A549 (cell line): ENCODE results near the gene CTSA. TPM values are rescaled to one million over a fixed set of nuclear protein-coding genes. Genes with fewer than 3 reads are reported as not detected.

ENCODE experiments used
- ATAC-seq, 2 experiments: fragments of 200-7000 bp in 1 of 2; fragments of >200 bp in 1 of 2; cut with Nextera tagmentation in 1 of 2; cut with Tn5 transposase in 1 of 2; 3 replicates each; pipeline versions ENCODE4 v1.8.0 to v1.9.1; 2018 to 2020; ENCODE audit warnings: mild to moderate bottlenecking in 1 of 2, moderate library complexity in 1 of 2
- CTCF ChIA-PET: fragments of 300-600 bp; sonication (Branson Sonifier 250); formaldehyde crosslinking; extraction: SDS; loops from one replicate; lab custom pipeline; 2021; ENCODE audit warnings: antibody characterized with exemption, inconsistent platforms; lab: Yijun Ruan, JAX
- POLR2A ChIA-PET: fragments of 350-600 bp; formaldehyde crosslinking; extraction: SDS; loops from one replicate; lab custom pipeline; 2021; ENCODE audit warnings: antibody characterized with exemption, inconsistent platforms; lab: Yijun Ruan, JAX
- DNase-seq, 2 experiments: peaks; one replicate each; pipeline versions ENCODE4 v3.0.0 to v3.0.0-alpha.2; 2011 to 2016; ENCODE audit warnings: low read depth in 1 of 2, low spot score in 1 of 2
- FAIRE-seq: peaks from 2 replicates; lab custom pipeline; 2011; peaks lifted over from hg19 to GRCh38; lab: Jason Lieb, UNC
- H3K27ac ChIP-seq, 2 experiments: fragments of >200 bp; sonication (Bioruptor Twin); formaldehyde crosslinking; 3 replicates each; pipeline ENCODE4 v1.5.1; 2016 to 2017
- H3K4me1 ChIP-seq: fragments of >200 bp; sonication (Bioruptor Twin); formaldehyde crosslinking; 3 replicates; pipeline ENCODE4 v1.6.1; 2016
- H3K4me2 ChIP-seq: fragments of >200 bp; sonication (Bioruptor Twin); formaldehyde crosslinking; 3 replicates; pipeline ENCODE4 v1.6.1; 2016
- H3K4me3 ChIP-seq: fragments of >200 bp; sonication (Bioruptor Twin); formaldehyde crosslinking; 3 replicates; pipeline ENCODE4 v1.5.1; 2016
- H3K9me3 ChIP-seq: fragments of >200 bp; sonication (Bioruptor Twin); formaldehyde crosslinking; 3 replicates; pipeline ENCODE4 v1.6.1; 2016
- ATOH8 ChIP-seq: fragments of 250-450 bp; sonication (Bioruptor Pico); IDR thresholded peaks from 2 replicates; pipeline ENCODE4 v1.5.0; 2020; ENCODE audit warnings: low read depth, mild to moderate bottlenecking, moderate library complexity
- BCL3 ChIP-seq: fragments of >200 bp; sonication (Bioruptor Twin); formaldehyde crosslinking; IDR thresholded peaks from 3 replicates; pipeline ENCODE4 v1.6.1; 2016
- BHLHE40 ChIP-seq: IDR thresholded peaks from 2 replicates; pipeline ENCODE4 v1.6.1; 2012; ENCODE audit warnings: low read depth, low read length, inconsistent platforms
- CBX2 ChIP-seq: fragments of 200-600 bp; sonication (generic); IDR thresholded peaks from 2 replicates; pipeline ENCODE4 v1.6.1; 2016; ENCODE audit warnings: low read depth, mild to moderate bottlenecking, borderline replicate concordance
- CBX8 ChIP-seq: fragments of 200-600 bp; sonication (generic); IDR thresholded peaks from 2 replicates; pipeline ENCODE4 v1.6.1; 2016
- CHD2 ChIP-seq: fragments of 150-350 bp; IDR thresholded peaks from 2 replicates; pipeline ENCODE4 v1.6.1; 2014; ENCODE audit warnings: low read length; ENCODE audit not compliant: partially characterized antibody
- CTCF ChIP-seq: fragments of >200 bp; sonication (Bioruptor Twin); formaldehyde crosslinking; IDR thresholded peaks from 3 replicates; pipeline ENCODE4 v1.5.1; 2016
- ELK1 ChIP-seq: fragments of 150-350 bp; IDR thresholded peaks from 2 replicates; pipeline ENCODE4 v1.6.1; 2014; ENCODE audit warnings: low read depth, mild to moderate bottlenecking, low read length
- FOSB ChIP-seq: fragments of 250-450 bp; sonication (Bioruptor Pico); IDR thresholded peaks from 2 replicates; pipeline ENCODE4 v1.5.0; 2020; ENCODE audit warnings: mild to moderate bottlenecking, moderate library complexity
- FOXS1 ChIP-seq: fragments of 250-450 bp; sonication (Bioruptor Pico); IDR thresholded peaks from 2 replicates; pipeline ENCODE4 v1.5.0; 2020; ENCODE audit warnings: mild to moderate bottlenecking, moderate library complexity
- HOXB13 ChIP-seq: fragments of 250-450 bp; sonication (Bioruptor Pico); IDR thresholded peaks from 2 replicates; pipeline ENCODE4 v1.5.0; 2020; ENCODE audit warnings: low read depth, mild to moderate bottlenecking, moderate library complexity
- HOXB5 ChIP-seq: fragments of 250-450 bp; sonication (Bioruptor Pico); IDR thresholded peaks from 2 replicates; pipeline ENCODE4 v1.5.0; 2020; ENCODE audit warnings: mild to moderate bottlenecking, moderate library complexity
- JUN ChIP-seq, 2 experiments: fragments of >200 bp; sonication (Bioruptor Twin); formaldehyde crosslinking; IDR thresholded peaks; 2 replicates in 1 of 2; 3 replicates in 1 of 2; pipeline ENCODE4 v1.6.1; 2016 to 2017
- KDM1A ChIP-seq: fragments of 200-600 bp; sonication (generic); IDR thresholded peaks from 2 replicates; pipeline ENCODE4 v1.6.1; 2016; ENCODE audit warnings: low read depth, mild to moderate bottlenecking
- MAFK ChIP-seq: fragments of 450-650 bp; IDR thresholded peaks from 2 replicates; pipeline ENCODE4 v1.6.1; 2014; ENCODE audit not compliant: partially characterized antibody
- MAX ChIP-seq: IDR thresholded peaks from 2 replicates; pipeline ENCODE4 v1.6.1; 2012
- MYC ChIP-seq: IDR thresholded peaks from 2 replicates; pipeline ENCODE4 v1.6.1; 2012; ENCODE audit warnings: mild to moderate bottlenecking, inconsistent platforms, low read length, improper control_type of control experiment, borderline replicate concordance
- NFE2L2 ChIP-seq: fragments of 150-350 bp; conservative IDR thresholded peaks from 2 replicates; pipeline ENCODE4 v1.6.1; 2014; ENCODE audit warnings: low read length
- NPAS2 ChIP-seq: fragments of 250-450 bp; sonication (Bioruptor Pico); IDR thresholded peaks from 2 replicates; pipeline ENCODE4 v1.8.0; 2022; ENCODE audit warnings: mild to moderate bottlenecking, moderate library complexity, borderline replicate concordance
- NR3C1 ChIP-seq: fragments of >200 bp; sonication (Bioruptor Twin); formaldehyde crosslinking; IDR thresholded peaks from 3 replicates; pipeline ENCODE4 v1.6.1; 2017
- RNF2 ChIP-seq: fragments of 200-600 bp; sonication (generic); IDR thresholded peaks from 2 replicates; pipeline ENCODE4 v1.6.1; 2016; ENCODE audit warnings: low read depth, mild to moderate bottlenecking, antibody characterized with exemption, moderate library complexity, borderline replicate concordance
- SMC3 ChIP-seq: fragments of >200 bp; sonication (Bioruptor Twin); formaldehyde crosslinking; IDR thresholded peaks from 3 replicates; pipeline ENCODE4 v1.6.1; 2018; ENCODE audit warnings: inconsistent platforms
- SREBF2 ChIP-seq: fragments of 450-650 bp; IDR thresholded peaks from 2 replicates; pipeline ENCODE4 v1.6.1; 2014; ENCODE audit warnings: mild to moderate bottlenecking, moderate library complexity
- ZFP36 ChIP-seq: fragments of 450-650 bp; IDR thresholded peaks from 2 replicates; pipeline ENCODE4 v1.6.1; 2014; ENCODE audit warnings: borderline replicate concordance; ENCODE audit not compliant: partially characterized antibody
- WGBS: methylation state at CpG from one replicate; pipeline ENCODE4 v1.1.6; 2017; ENCODE audit errors: missing lambda C conversion rate; 5-methylcytosine and 5-hydroxymethylcytosine counted together
- polyA plus RNA-seq, 4 experiments: library from polyadenylated mRNA; depleted of rRNA in 3 of 4; stranded (reverse); fragments of >200 nt; fragmentation: RNase III in 1 of 4; extraction: RNeasy Plus Mini Kit Qiagen cat#74134 plus additional on column Dnase treatment in 1 of 4; gene quantifications; 2 replicates in 3 of 4; 3 replicates in 1 of 4; pipeline ENCODE4 v1.2.3, GENCODE V29; 2011 to 2017

Gene CTSA
- polyA plus RNA-seq, 2 of the 4 experiments (the other 2 are of a cell fraction) = 53.1 to 95.6 TPM

GRCh38 chr20:45894797-45895196 is 3.7 kb downstream of the CTSA start:
- 90% methylated on average over 8 of the region's 12 CpGs for WGBS
- no peak for FAIRE-seq
- POLR2A ChIA-PET = interaction anchor here (1.3 kb wide), 1 partner anchor 10 kb away, joined by 3 read pairs; no protein-coding TSS in a partner anchor

DNA sequence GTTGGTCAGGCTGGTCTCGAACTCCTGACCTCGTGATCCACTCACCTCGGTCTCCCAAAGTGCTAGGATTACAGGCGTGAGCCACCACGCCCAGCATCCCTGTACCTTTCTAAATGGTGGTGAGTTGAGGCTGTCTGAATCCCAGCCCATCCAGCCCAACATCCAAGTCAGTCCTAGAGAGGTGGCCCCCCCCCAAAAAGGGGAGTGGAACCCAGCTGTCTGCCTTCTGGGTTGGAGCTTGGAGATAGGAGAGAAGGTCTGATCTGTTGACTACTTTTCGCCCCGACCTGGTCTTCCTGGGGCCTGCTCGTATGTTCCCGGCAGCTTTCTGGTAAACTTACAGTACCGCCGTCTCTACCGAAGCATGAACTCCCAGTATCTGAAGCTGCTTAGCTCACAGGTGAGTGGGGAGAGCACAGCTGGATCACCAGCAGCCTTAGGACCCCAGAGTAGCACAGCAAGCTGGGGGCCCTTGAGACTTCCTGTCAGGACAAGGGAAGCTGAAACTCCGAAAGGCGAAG is 5.6 kb downstream of the CTSA start:
- ChIA-PET POLR2A (no interaction called here), CTCF (interaction anchor here (0.7 to 1.7 kb wide), 5 partner anchors 66 to 98 kb away, joined by 3 to 7 read pairs (median 4); no protein-coding TSS in a partner anchor)
- no peak overlapping the region for H3K27ac ChIP-seq
- peaks cover 7% of the 10 kb centered on the region for H3K4me1 ChIP-seq
- no peak for ATAC-seq
- no peak for TF ChIP-seq NR3C1
- TF ChIP-seq HOXB13 (CRISPR knock-in tag) = no peak
- TF ChIP-seq ELK1 = no peak
- TF ChIP-seq CBX8 = no peak
- TF ChIP-seq MAFK = no peak
- no peak for TF ChIP-seq NFE2L2
- no peak for TF ChIP-seq FOXS1 (CRISPR knock-in tag)
- no peak for TF ChIP-seq MAX
- no peak for TF ChIP-seq CBX2
- no peak for TF ChIP-seq FOSB (CRISPR knock-in tag)
- no peak for TF ChIP-seq SREBF2
- TF ChIP-seq KDM1A = no peak
- no peak for TF ChIP-seq BCL3
- TF ChIP-seq RNF2 = no peak
- TF ChIP-seq JUN (IDR thresholded peaks at IDR 0.05) = no peak
- no peak for TF ChIP-seq ATOH8 (CRISPR knock-in tag)
- no peak overlapping the region for H3K4me2 ChIP-seq
- H3K4me3 ChIP-seq = no peak overlapping the region
- no peak for DNase-seq
- no peak for FAIRE-seq
- no peaks in the 10 kb centered on the region for H3K9me3 ChIP-seq
- 92% methylated on average over 13 of the region's 14 CpGs for WGBS

More at GRCh38 chr20:45894797-45895196, 3.7 kb downstream of the CTSA start:
- Histone ChIP-seq H3K27ac (no peak overlapping the region), H3K4me3 (no peak overlapping the region), H3K4me1 (peaks cover 14% of the 10 kb centered on the region), H3K9me3 (no peaks in the 10 kb centered on the region), H3K4me2 (no peak overlapping the region)
- no peak for ATAC-seq
- CTCF ChIA-PET = interaction anchor here (0.7 to 1.1 kb wide), 3 partner anchors 13 to 96 kb away, joined by 3 to 4 read pairs (median 3); no protein-coding TSS in a partner anchor
- no peak for DNase-seq
- TF ChIP-seq MAFK (no peak), ZFP36 (no peak), ATOH8 (CRISPR knock-in tag) (no peak), NPAS2 (CRISPR knock-in tag) (no peak), BHLHE40 (no peak), HOXB5 (CRISPR knock-in tag) (no peak), JUN (IDR thresholded peaks at IDR 0.05) (no peak), CTCF (no peak), KDM1A (no peak), MYC (no peak), BCL3 (no peak), CBX2 (no peak), CHD2 (no peak), SMC3 (no peak)
